ENCODE results near the gene TTC21A. TPM values are rescaled to one million over a fixed set of nuclear protein-coding genes. Genes with fewer than 3 reads are reported as not detected.

The TTC21A gene
- total RNA-seq, 4 donors from 2014 or later: 0.33 to 4.3 (median 1.1) TPM

DNA sequence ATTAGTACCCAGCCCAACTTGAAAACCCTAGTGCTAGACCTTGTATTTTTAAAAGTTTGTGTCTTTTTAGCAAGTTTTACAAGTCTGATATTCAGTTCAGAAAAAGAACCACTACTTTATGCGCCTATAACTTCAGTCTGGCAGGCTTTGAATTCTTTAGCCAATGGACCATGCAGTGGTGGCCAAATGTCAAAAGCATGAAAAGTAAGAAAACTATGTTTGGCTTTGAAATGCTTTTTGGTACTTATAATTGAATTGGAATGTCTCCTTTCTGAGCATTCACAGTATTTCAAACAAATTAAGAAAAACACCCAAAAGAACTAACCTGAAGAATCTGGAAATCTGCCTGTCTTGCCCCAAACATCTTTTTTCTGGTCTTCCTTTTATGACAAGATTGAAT is 42.8 kb upstream of the TTC21A start:
- DNase-seq: no peak
- Histone ChIP-seq H3K27me3 (no peaks in the 10 kb centered on the region), H3K9me3 (no peaks in the 10 kb centered on the region), H3K36me3 (peaks cover 0 to 27% of the 10 kb centered on the region in 2 donors), H3K4me3 (no peak overlapping the region), H3K4me1 (no peaks in the 10 kb centered on the region), H3K27ac (no peak overlapping the region)
- in situ Hi-C loops (cut with MboI; ENCODE audit: low sequenced_read_pairs in 4 of 4): no loop called here
- no peak for ATAC-seq
- intact Hi-C loops (cut with DNase I; ENCODE audit: low total_unique reads): no loop called here
- TF ChIP-seq POLR2A (IDR thresholded peaks at IDR 0.05) (no peak), CTCF (IDR thresholded peaks at IDR 0.05 in 4 of 5, conservative IDR thresholded peaks at IDR 0.05 in 1 of 5) (no peak)

GRCh38 chr3:39065197-39065596 is 42.3 kb upstream of the TTC21A start:
- Histone ChIP-seq H3K36me3 (peaks cover 0 to 28% of the 10 kb centered on the region in 2 donors), H3K4me3 (no peak overlapping the region), H3K27me3 (no peaks in the 10 kb centered on the region), H3K9me3 (no peaks in the 10 kb centered on the region), H3K4me1 (no peaks in the 10 kb centered on the region), H3K27ac (no peak overlapping the region)
- TF ChIP-seq CTCF (IDR thresholded peaks at IDR 0.05 in 4 of 5, conservative IDR thresholded peaks at IDR 0.05 in 1 of 5) (no peak), POLR2A (IDR thresholded peaks at IDR 0.05) (no peak)
- DNase-seq (no peak), ATAC-seq (no peak)
- intact Hi-C loops (cut with DNase I; ENCODE audit: low total_unique reads) (no loop called here), in situ Hi-C loops (cut with MboI; ENCODE audit: low sequenced_read_pairs in 4 of 4) (no loop called here)

- Histone ChIP-seq H3K36me3 (peaks cover 0 to 31% of the 10 kb centered on the region in 2 donors), H3K4me1 (no peaks in the 10 kb centered on the region), H3K27ac (no peak overlapping the region), H3K4me3 (no peak overlapping the region), H3K9me3 (no peaks in the 10 kb centered on the region), H3K27me3 (no peaks in the 10 kb centered on the region)
- DNase-seq: no peak
- TF ChIP-seq POLR2A (IDR thresholded peaks at IDR 0.05): no peak
- TF ChIP-seq CTCF (IDR thresholded peaks at IDR 0.05 in 4 of 5, conservative IDR thresholded peaks at IDR 0.05 in 1 of 5): no peak
- intact Hi-C loops (cut with DNase I; ENCODE audit: low total_unique reads): no loop called here
- in situ Hi-C loops (cut with MboI; ENCODE audit: low sequenced_read_pairs in 4 of 4): no loop called here
- ATAC-seq: no peak
Measured at GRCh38 chr3:39067286-39067685, 40.2 kb upstream of the TTC21A start.

- Histone ChIP-seq H3K4me1 (no peaks in the 10 kb centered on the region), H3K4me3 (no peak overlapping the region), H3K36me3 (peaks cover 0 to 43% of the 10 kb centered on the region in 2 donors), H3K27me3 (no peaks in the 10 kb centered on the region), H3K27ac (no peak overlapping the region), H3K9me3 (no peaks in the 10 kb centered on the region)
- no peak for TF ChIP-seq CTCF (IDR thresholded peaks at IDR 0.05 in 4 of 5, conservative IDR thresholded peaks at IDR 0.05 in 1 of 5)
- TF ChIP-seq POLR2A (IDR thresholded peaks at IDR 0.05): no peak
- ATAC-seq (no peak), DNase-seq (no peak)
- in situ Hi-C loops (cut with MboI; ENCODE audit: low sequenced_read_pairs in 4 of 4): no loop called here
- intact Hi-C loops (cut with DNase I; ENCODE audit: low total_unique reads): no loop called here
Measured at GRCh38 chr3:39068556-39068955, 38.9 kb upstream of the TTC21A start.

DNA sequence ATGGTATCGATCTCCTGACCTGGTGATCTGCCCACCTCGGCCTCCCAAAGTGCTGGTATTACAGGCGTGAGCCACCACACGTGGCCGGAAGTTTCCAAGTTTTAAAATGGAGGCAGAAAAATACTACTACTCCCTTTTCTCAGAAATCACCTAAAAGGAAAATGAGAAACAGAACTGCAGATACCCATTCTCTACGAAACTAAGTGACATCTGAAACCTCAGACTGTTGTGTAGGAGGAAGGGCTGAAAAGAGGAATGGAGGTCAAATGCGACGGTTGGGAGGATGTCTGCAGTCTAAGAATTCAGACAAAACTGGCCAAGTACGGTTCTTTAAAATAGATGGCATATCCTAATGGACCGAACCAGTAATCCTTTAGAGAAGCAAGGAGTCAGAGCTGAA is 31.6 kb upstream of the TTC21A start:
- H3K27me3 ChIP-seq: no peaks in the 10 kb centered on the region
- no peak overlapping the region for H3K4me3 ChIP-seq
- in situ Hi-C loops (cut with MboI; ENCODE audit: low sequenced_read_pairs in 4 of 4) (no loop called here), intact Hi-C loops (cut with DNase I; ENCODE audit: low total_unique reads) (no loop called here)
- no peaks in the 10 kb centered on the region for H3K9me3 ChIP-seq
- TF ChIP-seq CTCF (IDR thresholded peaks at IDR 0.05 in 4 of 5, conservative IDR thresholded peaks at IDR 0.05 in 1 of 5) (no peak), POLR2A (IDR thresholded peaks at IDR 0.05) (no peak)
- H3K27ac ChIP-seq: no peak overlapping the region
- H3K4me1 ChIP-seq: no peaks in the 10 kb centered on the region
- H3K36me3 ChIP-seq: peaks cover 0 to 55% of the 10 kb centered on the region in 2 donors
- ATAC-seq: no peak
- DNase-seq: no peak
